ENCODE measurements around the gene TMEM8B.
A peak's percentile ranks its signal among the peaks of the same experiment; 100 is the strongest.

Gene TMEM8B

DNA sequence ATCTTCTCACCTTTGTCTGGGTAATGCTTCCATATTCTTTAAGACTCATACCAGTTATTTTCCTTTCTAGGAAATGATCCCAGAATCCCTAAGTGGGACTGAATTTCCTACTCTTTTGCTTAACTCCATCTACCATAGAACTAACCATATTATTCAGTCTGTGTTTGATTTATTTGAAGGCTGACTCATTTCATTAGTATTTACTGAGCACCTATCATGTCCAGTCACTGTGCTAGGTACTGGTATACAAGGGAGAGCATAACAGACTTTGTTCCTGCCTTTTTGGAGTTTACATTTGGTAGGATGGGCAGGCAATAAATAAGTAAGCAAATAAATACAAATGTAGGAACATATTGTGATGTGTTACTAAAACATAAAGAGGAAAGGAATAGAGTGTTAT lies 33.3 kb upstream of the TMEM8B start:
- H3K4me1 ChIP-seq (ENCODE audit: control insufficient read depth, insufficient read depth, low read length), result peaks cover 55% of the 10 kb centered on the region
- no peak overlapping the region for H3K4me3 ChIP-seq (ENCODE audit: low read length)
- H3K9me3 ChIP-seq (replicated peaks; ENCODE audit: low read length), result no peaks in the 10 kb centered on the region
- H3K36me3 ChIP-seq (ENCODE audit: insufficient read depth, low read length), result peaks cover 8% of the 10 kb centered on the region
- H3K27me3 ChIP-seq (ENCODE audit: control insufficient read depth, insufficient read depth, low read length), result no peaks in the 10 kb centered on the region
- peak overlapping the region; percentile 97 for H3K4me2 ChIP-seq (ENCODE audit: low read length)
- no peak overlapping the region for H3K9ac ChIP-seq (ENCODE audit: low read depth, low read length)

DNA sequence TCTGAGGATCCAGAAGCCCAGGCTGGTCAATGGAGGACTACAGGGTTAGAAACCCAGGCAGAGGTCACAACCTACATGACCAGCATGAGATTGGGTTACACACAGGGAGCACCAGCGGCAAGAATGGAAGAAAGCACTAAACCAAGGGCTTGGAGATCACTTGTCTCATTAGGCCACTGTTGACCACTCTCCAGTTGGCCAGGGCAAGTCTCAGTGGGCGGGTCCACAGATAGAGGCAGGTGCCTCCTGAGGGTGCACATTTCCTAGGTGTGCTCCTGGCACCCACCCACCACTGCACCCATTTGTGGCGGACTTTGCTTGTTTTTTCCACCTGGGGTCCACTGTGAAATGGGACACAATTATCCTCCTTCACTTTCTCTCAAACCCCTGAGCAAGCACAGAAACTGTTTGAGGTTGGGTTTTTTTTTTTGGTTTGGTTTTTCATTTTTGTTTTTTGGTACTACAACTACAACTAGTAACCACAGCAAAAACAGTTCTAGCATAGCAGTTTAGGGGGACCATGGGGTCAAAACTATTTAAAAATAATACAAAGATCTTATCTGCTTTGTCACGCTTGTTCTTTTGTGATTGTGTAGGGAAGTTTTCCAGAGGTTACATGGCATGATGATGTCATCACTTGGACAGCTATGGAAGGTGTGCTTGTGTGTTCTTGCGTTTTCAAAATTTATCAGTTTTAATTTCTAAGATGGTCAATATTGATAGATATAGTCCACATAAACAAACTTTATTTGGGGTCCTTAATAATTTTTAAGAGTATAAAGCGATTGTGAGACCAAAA lies 31.5 kb upstream of the TMEM8B start:
- H3K9ac ChIP-seq (ENCODE audit: low read depth, low read length), result no peak overlapping the region
- no peak overlapping the region for H3K4me2 ChIP-seq (ENCODE audit: low read length)
- no peaks in the 10 kb centered on the region for H3K27me3 ChIP-seq (ENCODE audit: control insufficient read depth, insufficient read depth, low read length)
- H3K4me1 ChIP-seq (ENCODE audit: control insufficient read depth, insufficient read depth, low read length), result peaks cover 46% of the 10 kb centered on the region
- H3K9me3 ChIP-seq (replicated peaks; ENCODE audit: low read length), result no peaks in the 10 kb centered on the region
- H3K36me3 ChIP-seq (ENCODE audit: insufficient read depth, low read length), result peaks cover 23% of the 10 kb centered on the region
- no peak overlapping the region for H3K4me3 ChIP-seq (ENCODE audit: low read length)

DNA sequence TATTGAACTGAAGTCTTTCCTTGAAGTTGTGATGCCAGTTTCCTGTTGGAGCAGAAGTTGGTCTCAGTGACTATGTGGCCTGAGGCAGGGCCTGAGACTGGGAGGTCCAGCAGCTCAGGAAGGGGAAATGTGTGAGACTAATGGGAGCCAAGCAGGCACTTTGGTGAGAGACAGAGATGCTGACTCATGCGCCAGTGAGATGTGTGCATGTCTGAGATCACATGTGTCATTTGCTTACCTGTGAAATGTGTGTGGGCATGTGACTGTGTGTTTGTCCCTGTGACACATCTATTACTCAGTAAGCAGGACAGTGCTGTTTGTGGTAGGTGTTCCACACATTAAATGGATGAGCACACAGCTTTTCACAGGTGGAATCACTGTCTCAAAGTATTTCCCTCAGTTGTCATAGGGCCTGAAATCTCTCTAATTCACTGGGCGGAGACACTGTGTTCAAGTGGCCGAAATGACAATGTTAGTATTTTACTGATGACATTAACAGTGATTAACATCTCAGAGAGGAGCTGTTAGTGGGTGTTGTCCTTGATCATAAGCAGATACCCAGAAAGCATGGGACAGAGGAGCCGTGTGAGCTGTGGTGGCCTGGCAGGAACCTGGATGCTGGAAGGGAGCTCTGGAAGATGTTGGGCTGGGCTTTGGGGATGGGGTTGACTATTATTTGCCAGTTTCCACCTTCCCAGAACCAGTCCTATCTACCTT lies 30.2 kb upstream of the TMEM8B start:
- no peak overlapping the region for H3K9ac ChIP-seq (ENCODE audit: low read depth, low read length)
- peaks cover 25% of the 10 kb centered on the region for H3K36me3 ChIP-seq (ENCODE audit: insufficient read depth, low read length)
- H3K4me2 ChIP-seq (ENCODE audit: low read length), result no peak overlapping the region
- no peaks in the 10 kb centered on the region for H3K27me3 ChIP-seq (ENCODE audit: control insufficient read depth, insufficient read depth, low read length)
- H3K9me3 ChIP-seq (replicated peaks; ENCODE audit: low read length), result no peaks in the 10 kb centered on the region
- H3K4me3 ChIP-seq (ENCODE audit: low read length), result no peak overlapping the region
- peaks cover 33% of the 10 kb centered on the region for H3K4me1 ChIP-seq (ENCODE audit: control insufficient read depth, insufficient read depth, low read length)

DNA sequence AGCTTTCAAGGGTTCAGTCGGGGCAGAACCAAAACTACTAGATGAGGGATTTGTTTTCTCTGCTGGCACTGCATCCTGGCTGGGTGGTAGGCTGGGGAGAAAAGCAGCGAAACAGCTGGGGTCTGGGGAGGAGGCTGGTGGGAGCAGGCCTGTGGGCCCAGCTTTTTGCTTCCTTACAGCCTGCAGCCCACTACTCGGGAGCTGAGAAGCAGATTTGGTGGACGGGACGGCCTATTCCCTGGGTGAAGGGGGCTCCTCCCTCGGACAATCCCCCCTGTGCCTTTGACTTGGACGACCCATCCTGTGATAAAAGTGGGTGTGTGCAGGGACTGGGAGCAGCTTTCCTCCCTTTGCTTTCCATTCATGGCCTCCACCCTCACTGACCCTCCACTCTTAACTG lies 28.5 kb upstream of the TMEM8B start:
- peaks cover 16% of the 10 kb centered on the region for H3K4me1 ChIP-seq (ENCODE audit: control insufficient read depth, insufficient read depth, low read length)
- H3K27me3 ChIP-seq (ENCODE audit: control insufficient read depth, insufficient read depth, low read length), result no peaks in the 10 kb centered on the region
- H3K9ac ChIP-seq (ENCODE audit: low read depth, low read length), result no peak overlapping the region
- no peak overlapping the region for H3K4me3 ChIP-seq (ENCODE audit: low read length)
- no peak overlapping the region for H3K4me2 ChIP-seq (ENCODE audit: low read length)
- H3K36me3 ChIP-seq (ENCODE audit: insufficient read depth, low read length), result peaks cover 31% of the 10 kb centered on the region
- H3K9me3 ChIP-seq (replicated peaks; ENCODE audit: low read length), result no peaks in the 10 kb centered on the region

DNA sequence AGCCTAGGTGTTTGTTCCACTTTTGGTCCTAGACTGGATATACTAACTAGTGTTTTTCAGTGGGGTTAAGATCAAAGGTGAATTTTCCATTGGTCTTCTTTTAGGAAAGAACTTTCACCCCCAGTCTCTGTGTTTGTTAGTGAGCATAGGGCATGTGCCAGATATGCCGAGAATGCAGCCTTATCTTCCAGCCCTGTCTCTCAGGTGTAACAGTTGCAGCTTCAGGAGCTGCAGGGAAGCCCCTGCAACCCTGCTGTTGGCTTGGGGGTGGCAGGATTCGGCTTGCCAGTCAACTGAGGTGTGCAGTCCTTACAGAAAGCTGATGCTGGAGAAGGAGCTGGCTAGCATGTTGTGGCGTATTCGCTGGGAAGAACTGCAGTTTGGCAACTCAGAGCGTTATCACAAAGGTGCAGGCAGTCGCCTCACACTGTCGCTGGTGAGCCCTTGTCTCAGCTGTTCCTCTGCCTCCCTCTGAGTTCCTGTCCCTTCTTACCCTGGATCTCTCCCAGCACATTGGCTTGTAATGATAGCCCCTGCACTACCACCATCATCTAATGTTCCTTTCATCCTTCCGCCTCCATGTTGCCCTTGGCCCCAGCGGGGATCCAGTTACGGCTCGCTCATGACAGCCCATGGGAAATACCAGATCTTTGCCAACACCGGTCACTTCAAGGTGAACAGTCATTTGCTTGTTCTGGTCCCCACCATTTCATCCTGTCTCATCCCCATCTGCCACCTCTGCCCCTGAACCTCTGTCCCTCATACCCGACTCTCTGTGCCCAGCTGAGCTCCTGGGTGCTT lies 27.5 kb upstream of the TMEM8B start:
- Histone ChIP-seq H3K4me2 (ENCODE audit: low read length) (no peak overlapping the region), H3K36me3 (ENCODE audit: insufficient read depth, low read length) (peaks cover 41% of the 10 kb centered on the region)

DNA sequence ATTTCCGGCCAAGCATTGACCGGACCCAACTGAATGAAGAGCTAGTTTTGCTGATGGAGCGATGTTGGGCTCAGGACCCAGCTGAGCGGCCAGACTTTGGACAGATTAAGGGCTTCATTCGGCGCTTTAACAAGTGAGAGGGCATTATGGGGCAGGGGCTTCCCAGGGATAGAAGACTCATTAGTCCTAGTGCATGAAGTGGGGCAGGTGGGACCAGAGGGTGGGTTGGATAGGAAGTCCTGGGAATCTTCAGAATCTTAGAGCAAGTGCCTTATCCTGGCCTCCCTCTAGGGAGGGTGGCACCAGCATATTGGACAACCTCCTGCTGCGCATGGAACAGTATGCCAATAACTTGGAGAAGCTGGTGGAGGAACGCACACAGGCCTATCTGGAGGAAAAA lies 22.9 kb upstream of the TMEM8B start:
- Histone ChIP-seq H3K36me3 (ENCODE audit: insufficient read depth, low read length) (peaks cover 53% of the 10 kb centered on the region), H3K27me3 (ENCODE audit: control insufficient read depth, insufficient read depth, low read length) (no peaks in the 10 kb centered on the region), H3K9me3 (replicated peaks; ENCODE audit: low read length) (no peaks in the 10 kb centered on the region), H3K4me3 (ENCODE audit: low read length) (no peak overlapping the region), H3K9ac (ENCODE audit: low read depth, low read length) (no peak overlapping the region), H3K4me2 (ENCODE audit: low read length) (no peak overlapping the region), H3K4me1 (ENCODE audit: control insufficient read depth, insufficient read depth, low read length) (peaks cover 2% of the 10 kb centered on the region)

More for the DNA sequence above, 27.5 kb upstream of the TMEM8B start:
- Histone ChIP-seq H3K4me3 (ENCODE audit: low read length) (no peak overlapping the region), H3K27me3 (ENCODE audit: control insufficient read depth, insufficient read depth, low read length) (no peaks in the 10 kb centered on the region), H3K4me1 (ENCODE audit: control insufficient read depth, insufficient read depth, low read length) (peaks cover 12% of the 10 kb centered on the region), H3K9me3 (replicated peaks; ENCODE audit: low read length) (no peaks in the 10 kb centered on the region), H3K9ac (ENCODE audit: low read depth, low read length) (no peak overlapping the region)

DNA sequence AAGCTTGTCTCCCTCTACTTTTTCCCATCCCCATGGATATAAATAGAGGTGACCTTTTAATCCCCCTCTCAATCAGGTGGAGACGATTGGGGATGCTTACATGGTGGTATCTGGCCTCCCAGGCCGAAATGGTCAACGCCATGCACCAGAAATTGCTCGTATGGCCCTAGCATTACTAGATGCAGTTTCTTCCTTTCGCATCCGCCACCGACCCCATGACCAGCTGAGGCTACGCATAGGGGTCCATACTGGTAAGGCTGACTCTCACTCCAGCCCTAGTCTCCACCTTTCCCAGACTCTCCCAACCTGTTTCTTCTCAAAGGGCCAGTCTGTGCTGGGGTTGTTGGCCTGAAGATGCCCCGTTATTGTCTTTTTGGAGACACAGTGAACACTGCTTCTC lies 20.6 kb upstream of the TMEM8B start:
- Histone ChIP-seq H3K9me3 (replicated peaks; ENCODE audit: low read length) (no peaks in the 10 kb centered on the region), H3K36me3 (ENCODE audit: insufficient read depth, low read length) (peaks cover 40% of the 10 kb centered on the region), H3K27me3 (ENCODE audit: control insufficient read depth, insufficient read depth, low read length) (no peaks in the 10 kb centered on the region), H3K4me2 (ENCODE audit: low read length) (no peak overlapping the region), H3K9ac (ENCODE audit: low read depth, low read length) (no peak overlapping the region), H3K4me1 (ENCODE audit: control insufficient read depth, insufficient read depth, low read length) (peaks cover 14% of the 10 kb centered on the region), H3K4me3 (ENCODE audit: low read length) (no peak overlapping the region)

DNA sequence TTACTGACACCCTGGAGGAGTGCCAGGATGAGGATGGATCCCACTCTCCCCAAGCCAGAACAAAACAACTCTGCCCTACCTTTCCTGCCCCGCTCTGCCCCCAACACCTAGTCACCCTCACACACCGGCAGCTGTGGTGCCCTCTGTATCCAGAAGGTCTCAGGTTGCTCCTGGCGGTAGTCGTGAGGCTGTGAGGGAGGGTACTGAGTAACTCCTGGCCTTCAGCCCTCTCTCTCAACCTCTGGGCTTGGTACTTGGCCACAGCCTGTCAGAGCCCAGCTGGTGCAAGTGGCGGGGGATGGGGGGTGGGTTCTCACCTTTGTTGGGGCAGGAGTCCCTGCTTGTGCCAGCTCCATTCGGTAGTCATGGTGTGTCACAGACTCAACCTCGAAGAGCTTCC lies 18.9 kb upstream of the TMEM8B start:
- Histone ChIP-seq H3K9me3 (replicated peaks; ENCODE audit: low read length) (no peaks in the 10 kb centered on the region), H3K9ac (ENCODE audit: low read depth, low read length) (no peak overlapping the region), H3K27me3 (ENCODE audit: control insufficient read depth, insufficient read depth, low read length) (no peaks in the 10 kb centered on the region), H3K4me1 (ENCODE audit: control insufficient read depth, insufficient read depth, low read length) (peaks cover 21% of the 10 kb centered on the region), H3K36me3 (ENCODE audit: insufficient read depth, low read length) (peaks cover 38% of the 10 kb centered on the region), H3K4me2 (ENCODE audit: low read length) (no peak overlapping the region), H3K4me3 (ENCODE audit: low read length) (no peak overlapping the region)

DNA sequence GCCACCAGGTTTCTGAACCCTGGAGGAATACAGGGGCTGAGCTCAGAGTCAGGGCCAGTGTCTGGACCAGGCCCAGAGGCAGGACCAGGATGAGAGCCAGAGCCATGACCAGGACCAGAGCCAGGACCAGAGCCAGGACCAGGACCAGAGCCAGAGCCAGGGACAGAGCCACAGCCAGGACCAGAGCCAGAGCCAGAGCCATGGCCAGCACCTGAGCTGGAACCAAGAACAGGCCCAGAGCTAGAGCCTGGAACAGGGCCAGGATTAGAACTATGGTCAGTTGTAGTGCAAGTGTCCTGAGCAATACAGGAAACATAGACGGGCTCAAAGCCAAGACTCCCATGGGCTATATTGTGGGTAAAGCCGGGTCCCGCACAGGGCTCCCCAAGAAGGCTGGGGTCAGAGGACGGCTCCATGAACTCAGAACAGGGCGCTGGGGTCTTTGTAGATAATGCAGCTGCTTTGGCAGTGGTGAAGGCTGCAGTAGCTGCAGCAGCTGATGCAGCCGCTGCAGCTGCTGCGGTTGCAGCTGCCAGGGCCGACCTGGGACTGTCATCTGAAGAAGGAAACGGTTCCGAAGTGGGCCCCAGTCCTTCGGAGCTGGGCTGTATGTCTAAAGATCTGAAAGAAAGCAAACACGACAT lies 17.5 kb upstream of the TMEM8B start:
- H3K9ac ChIP-seq (ENCODE audit: low read depth, low read length), result peak overlapping the region; percentile 63
- H3K9me3 ChIP-seq (replicated peaks; ENCODE audit: low read length), result no peaks in the 10 kb centered on the region
- no peaks in the 10 kb centered on the region for H3K27me3 ChIP-seq (ENCODE audit: control insufficient read depth, insufficient read depth, low read length)
- peaks cover 21% of the 10 kb centered on the region for H3K4me1 ChIP-seq (ENCODE audit: control insufficient read depth, insufficient read depth, low read length)
- H3K36me3 ChIP-seq (ENCODE audit: insufficient read depth, low read length), result peaks cover 24% of the 10 kb centered on the region
- peak overlapping the region; percentile 74 for H3K4me3 ChIP-seq (ENCODE audit: low read length)
- peak overlapping the region; percentile 92 for H3K4me2 ChIP-seq (ENCODE audit: low read length)

DNA sequence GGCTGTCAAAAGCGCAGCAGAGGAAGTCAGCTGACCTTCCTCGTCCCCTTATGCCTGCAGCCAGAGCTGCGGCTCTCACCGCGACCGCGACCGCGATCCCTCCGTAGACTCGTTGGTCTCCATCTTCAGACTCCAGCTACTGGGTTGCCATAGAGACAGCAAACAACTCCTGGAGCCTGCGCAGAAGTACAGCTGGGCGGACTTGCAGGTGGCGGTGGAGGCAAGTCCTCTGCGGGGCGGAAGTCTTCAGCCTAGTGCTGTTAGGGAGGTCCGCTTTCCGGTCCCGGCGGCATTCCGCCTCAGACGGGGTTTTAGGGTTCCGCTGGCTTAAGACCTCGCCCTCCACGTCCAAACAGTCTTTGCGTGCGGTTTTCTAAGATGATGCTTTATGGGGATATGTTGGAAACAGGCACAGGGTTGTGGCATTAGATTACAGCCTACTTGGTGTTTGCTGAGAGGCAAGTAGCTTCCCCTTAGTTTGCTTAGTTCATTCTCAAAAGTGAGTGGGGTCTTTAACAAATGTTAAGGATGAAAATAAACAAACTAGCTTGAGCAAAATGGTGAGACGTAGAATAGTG lies 16.9 kb upstream of the TMEM8B start, which contains the start of gene SPAG8:
TSS of gene SPAG8 (minus strand) at position 238 of the 578 bp plus-strand sequence. CDS start at position 123, 115 bp downstream.
- Histone ChIP-seq H3K4me3 (ENCODE audit: low read length) (peak within 1 kb of the TSS; percentile 74), H3K9me3 (replicated peaks; ENCODE audit: low read length) (no peaks in the 10 kb centered on the region), H3K36me3 (ENCODE audit: insufficient read depth, low read length) (peaks cover 20% of the 10 kb centered on the region), H3K4me1 (ENCODE audit: control insufficient read depth, insufficient read depth, low read length) (peaks cover 21% of the 10 kb centered on the region), H3K4me2 (ENCODE audit: low read length) (peak within 1 kb of the TSS; percentile 92), H3K9ac (ENCODE audit: low read depth, low read length) (peak within 1 kb of the TSS; percentile 63), H3K27me3 (ENCODE audit: control insufficient read depth, insufficient read depth, low read length) (no peaks in the 10 kb centered on the region)
